Trophoblast cell (in vitro differentiated cells and primary cell): ENCODE data around the gene IFT52.

Source experiments
- DNase-seq, 2 donors: peaks; one replicate each; pipeline ENCODE4 v3.0.0-alpha.2; 2016
- H2AFZ ChIP-seq: 2 replicates; pipeline ENCODE4 v1.6.1; 2013; ENCODE audit warnings: low read length, moderate library complexity, mild to moderate bottlenecking; ENCODE audit not compliant: insufficient read depth, poor library complexity
- H2AK5ac ChIP-seq: 2 replicates; pipeline ENCODE4 v1.6.1; 2013; ENCODE audit warnings: mild to moderate bottlenecking, low read length
- H2BK120ac ChIP-seq: 2 replicates; pipeline ENCODE4 v1.6.1; 2013; ENCODE audit warnings: low read length, mild to moderate bottlenecking, moderate library complexity; ENCODE audit not compliant: insufficient read depth, poor library complexity
- H2BK12ac ChIP-seq: 2 replicates; pipeline ENCODE4 v1.6.1; 2013; ENCODE audit warnings: mild to moderate bottlenecking, low read length, moderate library complexity
- H2BK5ac ChIP-seq: 2 replicates; pipeline ENCODE4 v1.6.1; 2013; ENCODE audit warnings: low read length, low read depth, moderate library complexity, mild to moderate bottlenecking; ENCODE audit not compliant: poor library complexity
- H3K14ac ChIP-seq: 2 replicates; pipeline ENCODE4 v1.6.1; 2013; ENCODE audit warnings: mild to moderate bottlenecking, low read length
- H3K18ac ChIP-seq: 2 replicates; pipeline ENCODE4 v1.6.1; 2013; ENCODE audit warnings: mild to moderate bottlenecking, low read length
- H3K23ac ChIP-seq: 2 replicates; pipeline ENCODE4 v1.6.1; 2013; ENCODE audit warnings: low read length
- H3K27ac ChIP-seq: 2 replicates; pipeline ENCODE4 v1.5.1; 2013; ENCODE audit warnings: low read depth, mild to moderate bottlenecking, inconsistent platforms, low read length, moderate library complexity
- H3K27me3 ChIP-seq: 2 replicates; pipeline ENCODE4 v1.6.1; 2013; ENCODE audit warnings: inconsistent platforms, mild to moderate bottlenecking, low read length, moderate library complexity; ENCODE audit not compliant: insufficient read depth
- H3K36me3 ChIP-seq, 2 experiments: 1 replicate in 1 of 2; 2 replicates in 1 of 2; pipeline ENCODE4 v1.6.1; 2013; ENCODE audit warnings: low read length in 2 of 2, mild to moderate bottlenecking in 2 of 2, moderate library complexity in 1 of 2; ENCODE audit not compliant: insufficient read depth in 2 of 2, control insufficient read depth in 1 of 2
- H3K4ac ChIP-seq: 2 replicates; pipeline ENCODE4 v1.6.1; 2013; ENCODE audit warnings: low read depth, mild to moderate bottlenecking, low read length, moderate library complexity
- H3K4me1 ChIP-seq, 2 experiments: 1 replicate in 1 of 2; 2 replicates in 1 of 2; pipeline ENCODE4 v1.6.1; 2013; ENCODE audit warnings: low read length in 2 of 2, mild to moderate bottlenecking in 2 of 2, moderate library complexity in 1 of 2; ENCODE audit not compliant: insufficient read depth in 2 of 2, control insufficient read depth in 1 of 2
- H3K4me2 ChIP-seq: 2 replicates; pipeline ENCODE4 v1.6.1; 2013; ENCODE audit warnings: inconsistent platforms, mild to moderate bottlenecking, low read length, moderate library complexity
- H3K4me3 ChIP-seq: 2 replicates; pipeline ENCODE4 v1.5.1; 2013; ENCODE audit warnings: mild to moderate bottlenecking, low read depth, low read length, inconsistent platforms
- H3K79me1 ChIP-seq: one replicate; pipeline ENCODE4 v1.6.1; 2013; ENCODE audit warnings: low read length
- H3K79me2 ChIP-seq: 2 replicates; pipeline ENCODE4 v1.6.1; 2013; ENCODE audit warnings: low read length, mild to moderate bottlenecking; ENCODE audit not compliant: control insufficient read depth, insufficient read depth, poor library complexity
- H3K9ac ChIP-seq: 2 replicates; pipeline ENCODE4 v1.6.1; 2013; ENCODE audit warnings: mild to moderate bottlenecking, low read length
- H3K9me3 ChIP-seq: 2 replicates; pipeline ENCODE4 v1.6.1; 2013; ENCODE audit warnings: low read depth, mild to moderate bottlenecking, control low read depth, inconsistent platforms, low read length; ENCODE audit not compliant: insufficient read depth
- H4K12ac ChIP-seq: 2 replicates; pipeline ENCODE4 v1.6.1; 2013; ENCODE audit warnings: low read depth, mild to moderate bottlenecking, low read length, moderate library complexity
- H4K8ac ChIP-seq: 2 replicates; pipeline ENCODE4 v1.6.1; 2013; ENCODE audit warnings: low read depth, mild to moderate bottlenecking, low read length, moderate library complexity
- H4K91ac ChIP-seq: one replicate; pipeline ENCODE4 v1.6.1; 2013; ENCODE audit warnings: low read depth, mild to moderate bottlenecking, low read length, moderate library complexity
- WGBS: extraction: QIAGEN DNeasy Blood & Tissue Kit; methylation state at CpG from one replicate; pipeline ENCODE4 v1.1.7; 2013; ENCODE audit warnings: missing lambda C conversion rate; ENCODE audit not compliant: insufficient read length, insufficient coverage; ENCODE audit errors: extremely low coverage; 5-methylcytosine and 5-hydroxymethylcytosine counted together

IFT52 gene

GRCh38 chr20:43571771-43572170 lies 19.0 kb upstream of the IFT52 start:
- H2AK5ac ChIP-seq = no peak overlapping the region
- no peaks in the 10 kb centered on the region for H3K79me1 ChIP-seq
- H3K36me3 ChIP-seq = no peaks in the 10 kb centered on the region
- WGBS = no CpG with 5 or more reads among the region's 6 CpGs
- H4K91ac ChIP-seq = no peak overlapping the region
- H2BK12ac ChIP-seq = no peak overlapping the region
- H3K27me3 ChIP-seq = no peaks in the 10 kb centered on the region
- no peak overlapping the region for H4K12ac ChIP-seq
- H3K9ac ChIP-seq = no peak overlapping the region
- H2BK120ac ChIP-seq = no peak overlapping the region
- H3K18ac ChIP-seq = no peak overlapping the region
- H2AFZ ChIP-seq = no peak overlapping the region
- H4K8ac ChIP-seq = no peak overlapping the region
- no peak overlapping the region for H3K14ac ChIP-seq
- H3K4me1 ChIP-seq = peaks cover 5% of the 10 kb centered on the region in 2 experiments
- no peaks in the 10 kb centered on the region for H3K79me2 ChIP-seq
- no peak overlapping the region for H3K23ac ChIP-seq
- H3K4me2 ChIP-seq = no peak overlapping the region
- H3K4ac ChIP-seq = no peak overlapping the region
- no peak overlapping the region for H2BK5ac ChIP-seq
- no peak overlapping the region for H3K27ac ChIP-seq
- H3K9me3 ChIP-seq = peaks cover 6% of the 10 kb centered on the region
- DNase-seq = no peak
- H3K4me3 ChIP-seq = no peak overlapping the region

DNA sequence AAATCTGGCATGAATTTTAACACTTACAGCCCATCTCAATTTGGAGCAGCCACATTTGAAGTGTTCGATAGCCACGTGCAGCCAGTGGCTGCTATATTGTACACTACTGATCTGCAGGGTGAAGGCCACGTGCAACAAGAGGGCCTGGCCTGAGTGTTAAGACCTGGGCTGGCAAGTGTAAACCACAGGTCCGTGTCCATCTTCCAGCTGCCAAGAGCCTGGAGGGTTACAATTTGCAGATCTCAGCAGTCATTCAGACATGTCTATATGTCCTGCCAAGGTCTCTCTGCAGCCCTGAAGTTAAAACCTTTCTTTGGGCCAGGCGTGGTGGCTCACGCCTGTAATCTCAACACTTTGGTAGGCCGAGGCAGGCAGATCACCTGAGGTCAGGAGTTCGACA lies 17.8 kb upstream of the IFT52 start:
- Histone ChIP-seq H2BK120ac (no peak overlapping the region), H3K4ac (no peak overlapping the region), H3K14ac (no peak overlapping the region), H3K4me3 (no peak overlapping the region), H4K8ac (no peak overlapping the region), H3K9ac (no peak overlapping the region), H4K12ac (no peak overlapping the region), H2BK12ac (no peak overlapping the region), H3K23ac (no peak overlapping the region), H3K27me3 (no peaks in the 10 kb centered on the region), H3K27ac (no peak overlapping the region), H3K79me2 (no peaks in the 10 kb centered on the region), H3K36me3 (no peaks in the 10 kb centered on the region), H3K79me1 (no peaks in the 10 kb centered on the region), H3K4me2 (no peak overlapping the region), H3K4me1 (peaks cover 5% of the 10 kb centered on the region in 2 experiments), H2BK5ac (no peak overlapping the region), H2AK5ac (no peak overlapping the region), H3K18ac (no peak overlapping the region), H4K91ac (no peak overlapping the region), H2AFZ (no peak overlapping the region), H3K9me3 (peaks cover 6% of the 10 kb centered on the region)
- DNase-seq = no peak
- no CpG with 5 or more reads among the region's 8 CpGs for WGBS

DNA sequence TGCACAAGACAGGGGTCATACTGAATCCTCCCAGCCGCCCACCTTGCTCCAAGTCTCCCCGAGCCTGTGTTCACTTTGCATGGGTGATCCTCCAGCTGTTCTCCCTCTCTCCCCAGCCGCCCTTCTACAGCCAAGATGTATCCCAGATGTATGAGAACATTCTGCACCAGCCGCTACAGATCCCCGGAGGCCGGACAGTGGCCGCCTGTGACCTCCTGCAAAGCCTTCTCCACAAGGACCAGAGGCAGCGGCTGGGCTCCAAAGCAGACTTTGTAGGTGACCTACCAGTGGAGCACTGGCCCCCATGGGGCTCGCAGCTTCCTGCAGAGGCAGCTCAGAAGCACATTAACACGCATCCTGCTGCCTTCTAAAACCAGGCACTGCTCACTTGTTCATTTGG lies 14.6 kb upstream of the IFT52 start:
- H3K36me3 ChIP-seq = no peaks in the 10 kb centered on the region
- no peak overlapping the region for H2BK120ac ChIP-seq
- H2BK12ac ChIP-seq = no peak overlapping the region
- H3K18ac ChIP-seq = no peak overlapping the region
- no peak overlapping the region for H3K27ac ChIP-seq
- no peak overlapping the region for H3K4me2 ChIP-seq
- no peak overlapping the region for H3K4ac ChIP-seq
- H3K4me1 ChIP-seq = peaks cover 5% of the 10 kb centered on the region in 2 experiments
- H4K12ac ChIP-seq = no peak overlapping the region
- H3K23ac ChIP-seq = no peak overlapping the region
- no peak overlapping the region for H3K4me3 ChIP-seq
- H4K91ac ChIP-seq = no peak overlapping the region
- DNase-seq = no peak
- no peaks in the 10 kb centered on the region for H3K27me3 ChIP-seq
- H2AFZ ChIP-seq = no peak overlapping the region
- H3K79me1 ChIP-seq = no peaks in the 10 kb centered on the region
- H3K79me2 ChIP-seq = no peaks in the 10 kb centered on the region
- H2BK5ac ChIP-seq = no peak overlapping the region
- no peak overlapping the region for H2AK5ac ChIP-seq
- H3K9me3 ChIP-seq = peaks cover 6% of the 10 kb centered on the region
- H4K8ac ChIP-seq = no peak overlapping the region
- H3K14ac ChIP-seq = no peak overlapping the region
- no CpG with 5 or more reads among the region's 10 CpGs for WGBS
- H3K9ac ChIP-seq = no peak overlapping the region

DNA sequence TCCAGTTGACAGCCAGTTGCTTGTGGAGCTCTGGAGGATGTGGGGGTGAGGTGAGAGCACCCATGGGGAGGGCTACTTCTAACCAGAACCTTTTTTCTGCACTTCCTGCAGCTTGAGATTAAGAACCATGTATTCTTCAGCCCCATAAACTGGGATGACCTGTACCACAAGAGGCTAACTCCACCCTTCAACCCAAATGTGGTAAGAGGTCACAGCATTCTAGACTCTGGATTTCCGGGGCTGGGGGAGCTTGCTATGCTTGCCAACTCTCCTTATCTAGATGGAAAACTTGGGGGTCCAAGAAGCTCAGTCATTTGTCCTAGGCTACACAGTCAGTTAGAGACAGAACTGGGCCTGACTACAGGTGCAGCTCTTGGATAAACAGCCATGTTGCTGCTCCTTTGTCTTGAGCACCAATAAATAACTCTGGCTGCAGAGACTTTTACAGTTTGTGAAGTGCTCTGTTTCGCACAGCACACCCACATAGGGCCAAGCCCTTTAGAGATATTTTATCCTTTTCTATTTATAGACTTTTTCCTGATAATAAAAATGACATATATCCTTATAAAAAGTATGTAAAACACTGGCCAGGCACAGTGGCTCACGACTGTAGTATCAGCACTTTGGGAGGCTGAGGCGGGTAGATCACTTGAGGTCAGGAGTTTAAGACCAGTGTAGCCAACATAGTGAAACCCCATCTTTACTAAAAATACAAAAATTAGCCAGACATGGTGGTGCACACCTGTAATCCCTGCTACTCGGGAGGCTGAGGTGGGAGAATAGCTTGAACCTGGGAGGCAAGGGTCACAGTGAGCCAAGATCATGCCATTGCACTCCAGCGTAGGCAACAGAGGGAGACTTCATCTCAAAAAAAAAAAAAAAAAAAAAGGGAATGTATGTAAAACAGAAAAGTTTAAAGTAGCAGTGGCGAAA lies 10.6 kb upstream of the IFT52 start:
- no peak overlapping the region for H4K8ac ChIP-seq
- no peaks in the 10 kb centered on the region for H3K27me3 ChIP-seq
- WGBS = no CpG with 5 or more reads among the region's 7 CpGs

More for the DNA sequence above, 10.6 kb upstream of the IFT52 start:
- H4K91ac ChIP-seq = no peak overlapping the region
- H3K9me3 ChIP-seq = peaks cover 4% of the 10 kb centered on the region
- no peak overlapping the region for H3K4me2 ChIP-seq
- H2BK5ac ChIP-seq = no peak overlapping the region
- peaks cover 5% of the 10 kb centered on the region in 2 experiments for H3K4me1 ChIP-seq
- H3K23ac ChIP-seq = no peak overlapping the region
- no peaks in the 10 kb centered on the region for H3K79me1 ChIP-seq
- no peak overlapping the region for H2AK5ac ChIP-seq
- H2BK120ac ChIP-seq = no peak overlapping the region
- no peak overlapping the region for H3K4me3 ChIP-seq
- no peak overlapping the region for H2BK12ac ChIP-seq
- no peak overlapping the region for H3K18ac ChIP-seq
- H3K36me3 ChIP-seq = no peaks in the 10 kb centered on the region
- no peak overlapping the region for H4K12ac ChIP-seq
- H3K9ac ChIP-seq = no peak overlapping the region
- DNase-seq = no peak
- H3K4ac ChIP-seq = no peak overlapping the region
- H3K27ac ChIP-seq = no peak overlapping the region
- H2AFZ ChIP-seq = no peak overlapping the region
- no peak overlapping the region for H3K14ac ChIP-seq
- H3K79me2 ChIP-seq = no peaks in the 10 kb centered on the region
